Measurements from ENCODE around the gene NPDC1.

NPDC1 gene

DNA sequence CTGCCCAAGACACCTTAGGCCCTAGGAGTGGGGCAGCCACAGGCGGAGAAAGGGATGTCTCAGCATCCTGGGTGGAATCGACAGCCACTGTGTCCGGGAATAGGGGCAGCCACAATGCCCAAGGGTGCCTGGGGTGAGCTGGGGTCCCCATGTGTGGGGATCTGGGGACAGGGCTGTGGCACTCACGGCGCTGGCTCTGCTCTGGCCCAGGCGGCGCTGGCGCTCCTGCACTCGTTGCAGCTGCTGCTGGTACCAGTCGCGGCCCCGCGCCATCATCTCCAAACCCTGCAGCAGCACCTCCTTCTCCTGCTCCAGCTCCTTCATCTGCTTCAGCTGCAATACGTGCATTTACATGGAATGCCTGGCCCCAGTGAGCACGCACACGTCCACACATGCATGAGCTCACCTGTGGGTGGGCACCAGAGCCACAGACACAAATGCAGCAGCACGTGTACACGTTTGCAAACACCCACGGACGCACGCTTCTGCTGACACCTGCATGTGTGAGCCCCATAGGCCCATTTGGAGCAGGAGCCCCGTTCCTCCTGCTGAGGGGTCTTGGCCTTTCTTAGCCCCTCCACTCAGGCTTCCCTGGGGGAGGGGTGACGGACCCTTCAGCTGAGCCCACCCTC lies 19.5 kb upstream of the NPDC1 start:
- ATAC-seq: no peak
- TF ChIP-seq ARNTL (CRISPR knock-in tag; IDR thresholded peaks at IDR 0.05; ENCODE audit: borderline replicate concordance, low read depth) (no peak), RARB (CRISPR knock-in tag; IDR thresholded peaks at IDR 0.05) (no peak), PPARA (CRISPR knock-in tag; IDR thresholded peaks at IDR 0.05; ENCODE audit: borderline replicate concordance) (no peak), ZFP30 (CRISPR knock-in tag; IDR thresholded peaks at IDR 0.05) (no peak)
- TF ChIP-seq, protein P1, sequence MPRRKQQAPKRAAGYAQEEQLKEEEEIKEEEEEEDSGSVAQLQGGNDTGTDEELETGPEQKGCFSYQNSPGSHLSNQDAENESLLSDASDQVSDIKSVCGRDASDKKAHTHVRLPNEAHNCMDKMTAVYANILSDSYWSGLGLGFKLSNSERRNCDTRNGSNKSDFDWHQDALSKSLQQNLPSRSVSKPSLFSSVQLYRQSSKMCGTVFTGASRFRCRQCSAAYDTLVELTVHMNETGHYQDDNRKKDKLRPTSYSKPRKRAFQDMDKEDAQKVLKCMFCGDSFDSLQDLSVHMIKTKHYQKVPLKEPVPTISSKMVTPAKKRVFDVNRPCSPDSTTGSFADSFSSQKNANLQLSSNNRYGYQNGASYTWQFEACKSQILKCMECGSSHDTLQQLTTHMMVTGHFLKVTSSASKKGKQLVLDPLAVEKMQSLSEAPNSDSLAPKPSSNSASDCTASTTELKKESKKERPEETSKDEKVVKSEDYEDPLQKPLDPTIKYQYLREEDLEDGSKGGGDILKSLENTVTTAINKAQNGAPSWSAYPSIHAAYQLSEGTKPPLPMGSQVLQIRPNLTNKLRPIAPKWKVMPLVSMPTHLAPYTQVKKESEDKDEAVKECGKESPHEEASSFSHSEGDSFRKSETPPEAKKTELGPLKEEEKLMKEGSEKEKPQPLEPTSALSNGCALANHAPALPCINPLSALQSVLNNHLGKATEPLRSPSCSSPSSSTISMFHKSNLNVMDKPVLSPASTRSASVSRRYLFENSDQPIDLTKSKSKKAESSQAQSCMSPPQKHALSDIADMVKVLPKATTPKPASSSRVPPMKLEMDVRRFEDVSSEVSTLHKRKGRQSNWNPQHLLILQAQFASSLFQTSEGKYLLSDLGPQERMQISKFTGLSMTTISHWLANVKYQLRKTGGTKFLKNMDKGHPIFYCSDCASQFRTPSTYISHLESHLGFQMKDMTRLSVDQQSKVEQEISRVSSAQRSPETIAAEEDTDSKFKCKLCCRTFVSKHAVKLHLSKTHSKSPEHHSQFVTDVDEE (CRISPR knock-in tag; IDR thresholded peaks at IDR 0.05): no peak

DNA sequence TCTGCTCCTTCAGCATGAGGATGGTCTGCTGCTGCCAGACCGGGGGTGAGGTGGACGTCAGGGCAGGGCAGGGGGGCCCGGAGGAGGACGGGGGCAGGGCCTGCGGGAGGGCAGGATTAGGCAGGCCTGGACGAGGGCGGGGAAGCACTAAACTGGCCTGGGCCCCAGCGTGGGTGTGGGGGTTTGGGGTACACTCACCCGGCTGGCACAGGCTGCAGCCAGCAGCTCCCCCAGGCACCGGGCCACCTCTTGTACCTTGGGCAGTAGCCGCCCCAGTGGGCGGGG lies 18.8 kb upstream of the NPDC1 start:
- ATAC-seq: no peak
- TF ChIP-seq ZNF8 (CRISPR knock-in tag; IDR thresholded peaks at IDR 0.05) (no peak), CSDC2 (CRISPR knock-in tag; IDR thresholded peaks at IDR 0.05) (no peak), ZFP3 (CRISPR knock-in tag; IDR thresholded peaks at IDR 0.05) (no peak), BACH2 (CRISPR knock-in tag; IDR thresholded peaks at IDR 0.05; ENCODE audit: borderline replicate concordance) (no peak), PPARA (CRISPR knock-in tag; IDR thresholded peaks at IDR 0.05; ENCODE audit: borderline replicate concordance) (no peak), ZNF70 (CRISPR knock-in tag; IDR thresholded peaks at IDR 0.05) (no peak)
- TF ChIP-seq, protein P2, sequence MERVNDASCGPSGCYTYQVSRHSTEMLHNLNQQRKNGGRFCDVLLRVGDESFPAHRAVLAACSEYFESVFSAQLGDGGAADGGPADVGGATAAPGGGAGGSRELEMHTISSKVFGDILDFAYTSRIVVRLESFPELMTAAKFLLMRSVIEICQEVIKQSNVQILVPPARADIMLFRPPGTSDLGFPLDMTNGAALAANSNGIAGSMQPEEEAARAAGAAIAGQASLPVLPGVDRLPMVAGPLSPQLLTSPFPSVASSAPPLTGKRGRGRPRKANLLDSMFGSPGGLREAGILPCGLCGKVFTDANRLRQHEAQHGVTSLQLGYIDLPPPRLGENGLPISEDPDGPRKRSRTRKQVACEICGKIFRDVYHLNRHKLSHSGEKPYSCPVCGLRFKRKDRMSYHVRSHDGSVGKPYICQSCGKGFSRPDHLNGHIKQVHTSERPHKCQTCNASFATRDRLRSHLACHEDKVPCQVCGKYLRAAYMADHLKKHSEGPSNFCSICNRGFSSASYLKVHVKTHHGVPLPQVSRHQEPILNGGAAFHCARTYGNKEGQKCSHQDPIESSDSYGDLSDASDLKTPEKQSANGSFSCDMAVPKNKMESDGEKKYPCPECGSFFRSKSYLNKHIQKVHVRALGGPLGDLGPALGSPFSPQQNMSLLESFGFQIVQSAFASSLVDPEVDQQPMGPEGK (CRISPR knock-in tag; IDR thresholded peaks at IDR 0.05; ENCODE audit: borderline replicate concordance): no peak
- TF ChIP-seq, protein P3, sequence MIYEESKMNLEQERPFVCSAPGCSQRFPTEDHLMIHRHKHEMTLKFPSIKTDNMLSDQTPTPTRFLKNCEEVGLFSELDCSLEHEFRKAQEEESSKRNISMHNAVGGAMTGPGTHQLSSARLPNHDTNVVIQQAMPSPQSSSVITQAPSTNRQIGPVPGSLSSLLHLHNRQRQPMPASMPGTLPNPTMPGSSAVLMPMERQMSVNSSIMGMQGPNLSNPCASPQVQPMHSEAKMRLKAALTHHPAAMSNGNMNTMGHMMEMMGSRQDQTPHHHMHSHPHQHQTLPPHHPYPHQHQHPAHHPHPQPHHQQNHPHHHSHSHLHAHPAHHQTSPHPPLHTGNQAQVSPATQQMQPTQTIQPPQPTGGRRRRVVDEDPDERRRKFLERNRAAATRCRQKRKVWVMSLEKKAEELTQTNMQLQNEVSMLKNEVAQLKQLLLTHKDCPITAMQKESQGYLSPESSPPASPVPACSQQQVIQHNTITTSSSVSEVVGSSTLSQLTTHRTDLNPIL (CRISPR knock-in tag; IDR thresholded peaks at IDR 0.05; ENCODE audit: low read depth): no peak

DNA sequence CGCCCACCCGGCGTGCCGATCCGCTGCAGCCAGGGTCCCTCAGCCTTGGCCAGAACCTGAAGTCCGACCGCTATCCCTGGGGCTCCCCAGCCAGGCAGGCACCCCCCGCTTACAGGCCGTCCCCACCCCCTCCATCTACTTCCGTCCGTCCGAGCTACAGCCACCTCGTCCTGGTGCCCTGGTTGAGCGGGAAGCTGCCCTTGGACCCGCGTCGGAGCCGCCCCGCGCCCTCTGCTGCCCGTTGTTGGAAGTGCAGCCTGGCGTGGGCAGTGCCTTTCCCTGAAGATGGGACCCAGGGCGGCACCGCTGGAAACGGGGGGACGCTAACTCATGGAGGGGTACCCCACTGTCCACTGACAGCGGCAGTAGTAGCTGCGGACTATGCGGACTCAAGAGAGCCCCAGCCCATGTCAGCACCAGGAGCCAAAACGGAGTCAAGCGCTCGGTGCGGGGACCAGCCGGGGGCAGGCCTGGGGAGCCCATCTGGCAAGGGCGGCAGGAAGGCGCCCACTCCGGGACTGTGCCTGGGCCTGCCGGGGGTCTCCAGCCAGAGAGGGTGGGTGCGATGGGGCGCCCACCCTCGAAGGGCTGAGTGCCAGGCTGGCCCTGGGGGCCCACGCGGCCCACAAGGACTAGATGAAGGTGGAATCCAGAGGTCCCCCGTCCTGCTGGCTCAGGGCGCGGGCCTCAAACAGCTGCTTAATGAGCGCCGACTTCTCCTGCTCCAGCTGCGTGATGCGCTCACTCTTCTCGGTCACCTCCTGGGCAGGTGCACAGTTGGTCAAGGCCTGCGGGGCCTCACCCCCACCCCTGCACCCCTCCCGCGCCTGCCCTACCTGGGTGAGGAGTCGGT lies 18.3 kb upstream of the NPDC1 start:
- peak; percentile 84 for ATAC-seq
- TF ChIP-seq TOX (CRISPR knock-in tag; IDR thresholded peaks at IDR 0.05; ENCODE audit: borderline replicate concordance) (no peak), OSR1 (CRISPR knock-in tag; IDR thresholded peaks at IDR 0.05) (no peak), CSDC2 (CRISPR knock-in tag; IDR thresholded peaks at IDR 0.05) (no peak), ZFP3 (CRISPR knock-in tag; IDR thresholded peaks at IDR 0.05) (no peak), ZNF8 (CRISPR knock-in tag; IDR thresholded peaks at IDR 0.05) (no peak), ZC3H10 (CRISPR knock-in tag; IDR thresholded peaks at IDR 0.05) (no peak), ARNTL (CRISPR knock-in tag; IDR thresholded peaks at IDR 0.05; ENCODE audit: borderline replicate concordance, low read depth) (no peak), ESRRG (CRISPR knock-in tag; IDR thresholded peaks at IDR 0.05) (no peak), SNAI2 (CRISPR knock-in tag; IDR thresholded peaks at IDR 0.05) (no peak), ZNF565 (CRISPR knock-in tag; conservative IDR thresholded peaks at IDR 0.05; ENCODE audit: low read depth) (no peak), RARB (CRISPR knock-in tag; IDR thresholded peaks at IDR 0.05) (no peak), BACH2 (CRISPR knock-in tag; IDR thresholded peaks at IDR 0.05; ENCODE audit: borderline replicate concordance) (no peak)
- TF ChIP-seq, protein P4, sequence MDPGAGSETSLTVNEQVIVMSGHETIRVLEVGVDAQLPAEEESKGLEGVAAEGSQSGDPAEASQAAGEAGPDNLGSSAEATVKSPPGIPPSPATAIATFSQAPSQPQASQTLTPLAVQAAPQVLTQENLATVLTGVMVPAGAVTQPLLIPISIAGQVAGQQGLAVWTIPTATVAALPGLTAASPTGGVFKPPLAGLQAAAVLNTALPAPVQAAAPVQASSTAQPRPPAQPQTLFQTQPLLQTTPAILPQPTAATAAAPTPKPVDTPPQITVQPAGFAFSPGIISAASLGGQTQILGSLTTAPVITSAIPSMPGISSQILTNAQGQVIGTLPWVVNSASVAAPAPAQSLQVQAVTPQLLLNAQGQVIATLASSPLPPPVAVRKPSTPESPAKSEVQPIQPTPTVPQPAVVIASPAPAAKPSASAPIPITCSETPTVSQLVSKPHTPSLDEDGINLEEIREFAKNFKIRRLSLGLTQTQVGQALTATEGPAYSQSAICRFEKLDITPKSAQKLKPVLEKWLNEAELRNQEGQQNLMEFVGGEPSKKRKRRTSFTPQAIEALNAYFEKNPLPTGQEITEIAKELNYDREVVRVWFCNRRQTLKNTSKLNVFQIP (CRISPR knock-in tag; IDR thresholded peaks at IDR 0.05; ENCODE audit: borderline replicate concordance, low read depth): no peak
- TF ChIP-seq, protein P3 (CRISPR knock-in tag; IDR thresholded peaks at IDR 0.05; ENCODE audit: low read depth): no peak
- TF ChIP-seq, protein P5, sequence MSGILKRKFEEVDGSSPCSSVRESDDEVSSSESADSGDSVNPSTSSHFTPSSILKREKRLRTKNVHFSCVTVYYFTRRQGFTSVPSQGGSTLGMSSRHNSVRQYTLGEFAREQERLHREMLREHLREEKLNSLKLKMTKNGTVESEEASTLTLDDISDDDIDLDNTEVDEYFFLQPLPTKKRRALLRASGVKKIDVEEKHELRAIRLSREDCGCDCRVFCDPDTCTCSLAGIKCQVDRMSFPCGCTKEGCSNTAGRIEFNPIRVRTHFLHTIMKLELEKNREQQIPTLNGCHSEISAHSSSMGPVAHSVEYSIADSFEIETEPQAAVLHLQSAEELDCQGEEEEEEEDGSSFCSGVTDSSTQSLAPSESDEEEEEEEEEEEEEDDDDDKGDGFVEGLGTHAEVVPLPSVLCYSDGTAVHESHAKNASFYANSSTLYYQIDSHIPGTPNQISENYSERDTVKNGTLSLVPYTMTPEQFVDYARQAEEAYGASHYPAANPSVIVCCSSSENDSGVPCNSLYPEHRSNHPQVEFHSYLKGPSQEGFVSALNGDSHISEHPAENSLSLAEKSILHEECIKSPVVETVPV (CRISPR knock-in tag; IDR thresholded peaks at IDR 0.05): no peak
- TF ChIP-seq, protein P1 (CRISPR knock-in tag; IDR thresholded peaks at IDR 0.05): no peak

All from SK-N-SH treated with all-trans-retinoic acid at 6 μM for 48 hours (cell line).